T-helper 1 cell treated with Interleukin-12 subunit alpha and Interleukin-12 subunit beta and Interleukin-4 antibody, amounts not matched to agents 30 ng/mL and 1 ng/mL, for 36 hours (primary cell): ENCODE measurements around the gene IP6K3. TPM values are rescaled to one million over a fixed set of nuclear protein-coding genes. Genes with fewer than 3 reads are reported as not detected.

Experiments
- intact Hi-C: fragments of 100-400 bp; cut with micrococcal nuclease; formaldehyde crosslinking; loops from one replicate; pipeline ENCODE4 v1.15.1; 2024
- total RNA-seq: library from RNA; stranded (reverse); gene quantifications from 2 replicates; pipeline ENCODE4 v1.2.3, GENCODE V29; 2022

The IP6K3 gene
- not detected in 2 replicates for total RNA-seq

GRCh38 chr6:33746651-33747100 lies at the start of gene IP6K3:
TSS of gene IP6K3 (minus strand) at chr6:33746905. CDS start at chr6:33735476, 11,429 bp downstream.
- intact Hi-C loops, result no loop called here

GRCh38 chr6:33794910-33795623 lies 48.4 kb upstream of the IP6K3 start:
- intact Hi-C loops, result no loop called here

GRCh38 chr6:33792981-33793380 lies 46.3 kb upstream of the IP6K3 start:
- intact Hi-C loops, result no loop called here

- intact Hi-C loops, result no loop called here
Observed at GRCh38 chr6:33791620-33792019, 44.9 kb upstream of the IP6K3 start.

- intact Hi-C loops, result no loop called here
Observed at GRCh38 chr6:33790910-33791309, 44.2 kb upstream of the IP6K3 start.

GRCh38 chr6:33790379-33790778 lies 43.7 kb upstream of the IP6K3 start:
- intact Hi-C loops, result no loop called here

- intact Hi-C loops, result loop anchor here (1.0 to 5.0 kb wide), 8 partner anchors 51 to 1898 kb away; partner anchors contain the start of genes FKBP5, HSD17B8, ITPR3 and KIFC1
Observed at GRCh38 chr6:33789550-33789895, 42.8 kb upstream of the IP6K3 start.

GRCh38 chr6:33788694-33789549 lies 42.2 kb upstream of the IP6K3 start, which contains the start of gene LEMD2:
TSS of gene LEMD2 (minus strand) at chr6:33789130. CDS start at chr6:33789116, 14 bp downstream.
- intact Hi-C loops, result loop anchor here (1.0 to 5.0 kb wide), 10 partner anchors 18 to 1898 kb away; partner anchors contain the start of genes FKBP5, HSD17B8, ITPR3 and KIFC1

- intact Hi-C loops, result loop anchor here (1.0 to 5.0 kb wide), 6 partner anchors 17 to 1899 kb away; partner anchors contain the start of genes FKBP5, HSD17B8, ITPR3 and RXRB
Observed at GRCh38 chr6:33787954-33788693, 41.4 kb upstream of the IP6K3 start.

GRCh38 chr6:33787346-33787953 lies 40.7 kb upstream of the IP6K3 start:
- intact Hi-C loops, result loop anchor here (5.0 kb wide), 2 partner anchors 585 to 1900 kb away; partner anchors contain the start of genes FKBP5, HSD17B8, RXRB and SLC39A7

- intact Hi-C loops, result loop anchor here (5.0 kb wide), 2 partner anchors 584 to 1901 kb away; partner anchors contain the start of genes FKBP5, HSD17B8, RXRB and SLC39A7
Observed at GRCh38 chr6:33786736-33787135, 40.0 kb upstream of the IP6K3 start.

GRCh38 chr6:33785778-33786177 lies 39.1 kb upstream of the IP6K3 start:
- intact Hi-C loops, result loop anchor here (5.0 kb wide), 2 partner anchors 583 to 1902 kb away; partner anchors contain the start of genes FKBP5, HSD17B8, RXRB and SLC39A7

- intact Hi-C loops, result loop anchor here (5.0 kb wide), 2 partner anchors 582 to 1903 kb away; partner anchors contain the start of genes FKBP5, HSD17B8, RXRB and SLC39A7
Observed at GRCh38 chr6:33784787-33785186, 38.1 kb upstream of the IP6K3 start.

- intact Hi-C loops, result no loop called here
Observed at GRCh38 chr6:33783781-33784520, 37.2 kb upstream of the IP6K3 start.

GRCh38 chr6:33782561-33782960 lies 35.9 kb upstream of the IP6K3 start:
- intact Hi-C loops, result no loop called here

- intact Hi-C loops, result no loop called here
Observed at GRCh38 chr6:33781131-33781975, 34.6 kb upstream of the IP6K3 start.

- intact Hi-C loops, result no loop called here
Observed at GRCh38 chr6:33779895-33780294, 33.2 kb upstream of the IP6K3 start.

GRCh38 chr6:33779290-33779689 lies 32.6 kb upstream of the IP6K3 start:
- intact Hi-C loops, result no loop called here
